ENCODE measurements around the gene VPS51. TPM values are rescaled to one million over a fixed set of nuclear protein-coding genes. Genes with fewer than 3 reads are reported as not detected.

VPS51 gene
- total and polyA plus RNA-seq, 2 of the 4 experiments (the other 2 are of a cell fraction): 56.3 to 113 TPM

DNA sequence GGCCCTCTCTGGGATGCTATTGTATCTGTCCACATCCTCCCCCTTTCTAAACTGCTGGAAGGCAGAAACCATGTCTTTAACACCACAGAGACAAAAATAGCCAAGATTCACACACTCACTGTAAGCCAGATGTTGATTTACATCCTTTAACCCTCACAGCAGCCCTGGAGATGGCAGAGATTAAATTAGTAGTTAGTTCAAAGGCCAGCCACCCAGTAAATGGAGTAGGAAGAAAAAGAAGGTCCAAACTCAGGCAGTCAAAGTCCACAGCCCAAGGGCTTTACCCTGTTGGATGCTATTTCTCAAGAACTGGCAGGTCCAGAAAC, 23.6 kb downstream of the VPS51 start:
- POLR2A ChIA-PET (ENCODE audit: unreplicated experiment): interaction anchor here (0.6 kb wide), 1 partner anchor 343 kb away, joined by 3 read pairs; no protein-coding TSS in a partner anchor
- Histone ChIP-seq H4K91ac (ENCODE audit: insufficient read depth, low read depth, low read length) (no peak overlapping the region), H3K79me1 (ENCODE audit: low read depth in 1 of 2, low read length in 2 of 2) (peaks cover 27 to 71% of the 10 kb centered on the region in 2 experiments), H3K36me3 (ENCODE audit: control insufficient read depth, insufficient read depth, low read length) (peaks cover 23% of the 10 kb centered on the region), H3K14ac (replicated peaks; ENCODE audit: low read depth, low read length) (no peak overlapping the region), H3K27ac (ENCODE audit: insufficient read depth, low read length) (no peak overlapping the region), H2AK9ac (replicated peaks; ENCODE audit: low read depth, low read length, poor library complexity) (no peak overlapping the region), H4K5ac (ENCODE audit: low read depth, low read length) (no peak overlapping the region), H4K20me1 (ENCODE audit: insufficient read depth, low read length) (no peaks in the 10 kb centered on the region), H3K4ac (ENCODE audit: low read depth, low read length) (no peak overlapping the region), H2AK5ac (ENCODE audit: low read depth, low read length) (no peak overlapping the region), H2BK120ac (ENCODE audit: low read depth, low read length) (no peak overlapping the region), H3K4me2 (ENCODE audit: low read depth, low read length) (no peak overlapping the region), H2BK15ac (ENCODE audit: low read depth, low read length) (no peak overlapping the region), H3K4me1 (ENCODE audit: control insufficient read depth, insufficient read depth, low read length) (peaks cover 7% of the 10 kb centered on the region), H2BK5ac (ENCODE audit: low read depth, low read length, poor library complexity, severe bottlenecking) (no peak overlapping the region), H3K23ac (ENCODE audit: low read depth, low read length) (no peak overlapping the region), H3K18ac (ENCODE audit: low read depth, low read length) (no peak overlapping the region), H3K9me1 (ENCODE audit: insufficient read depth, low read length) (0 out of 2 replicates have a peak, but pooled peaks cover 2% of the 10 kb centered on the region), H3K9me3 (ENCODE audit: control insufficient read depth, insufficient read depth, low read length) (no peaks in the 10 kb centered on the region), H3K4me3 (ENCODE audit: insufficient read depth, low read depth, low read length) (no peak overlapping the region), H3K56ac (ENCODE audit: extremely low read depth, insufficient read depth, low read length) (no peak overlapping the region), H4K8ac (ENCODE audit: low read depth in 2 of 2, low read length in 2 of 2) (no peak overlapping the region), H2AFZ (replicated peaks; ENCODE audit: low read length, poor library complexity) (no peak overlapping the region), H3K9ac (ENCODE audit: low read depth, low read length) (no peak overlapping the region), H2BK20ac (ENCODE audit: low read depth, low read length) (no peak overlapping the region), H3K27me3 (ENCODE audit: control insufficient read depth, insufficient read depth, low read length) (no peaks in the 10 kb centered on the region)
- DNase-seq (no peak), ATAC-seq (ENCODE audit: low read depth) (no peak)
- intact Hi-C loops (cut with micrococcal nuclease): no loop called here
- no TSS peak for BruUV-seq (replicated peaks)
- dilution Hi-C loops (cut with HindIII; ENCODE audit: low sequenced_read_pairs, unreplicated experiment): no loop called here
- in situ Hi-C loops (cut with MboI; ENCODE audit: low sequenced_read_pairs): no loop called here
- CTCF ChIA-PET: no interaction called here
- TF ChIP-seq RAD21 (IDR thresholded peaks at IDR 0.05; ENCODE audit: low read length) (no peak), CEBPB (IDR thresholded peaks at IDR 0.05; ENCODE audit: low read depth, low read length) (no peak), RFX5 (IDR thresholded peaks at IDR 0.05; ENCODE audit: low read depth, low read length) (no peak), BHLHE40 (IDR thresholded peaks at IDR 0.05; ENCODE audit: low read depth, low read length) (no peak), MAZ (IDR thresholded peaks at IDR 0.05; ENCODE audit: borderline replicate concordance, low read depth, low read length) (no peak), RCOR1 (IDR thresholded peaks at IDR 0.05; ENCODE audit: insufficient replicate concordance, low read length) (no peak), FOS (IDR thresholded peaks at IDR 0.05; ENCODE audit: low read depth, low read length) (no peak), CHD1 (IDR thresholded peaks at IDR 0.05; ENCODE audit: low read depth, low read length) (no peak), MAFK (IDR thresholded peaks at IDR 0.05; ENCODE audit: low read depth, low read length) (no peak), MXI1 (IDR thresholded peaks at IDR 0.05; ENCODE audit: borderline replicate concordance, low read depth, low read length) (no peak), SMC3 (IDR thresholded peaks at IDR 0.05; ENCODE audit: low read depth, low read length) (no peak)
- TF ChIP-seq, protein P1, sequence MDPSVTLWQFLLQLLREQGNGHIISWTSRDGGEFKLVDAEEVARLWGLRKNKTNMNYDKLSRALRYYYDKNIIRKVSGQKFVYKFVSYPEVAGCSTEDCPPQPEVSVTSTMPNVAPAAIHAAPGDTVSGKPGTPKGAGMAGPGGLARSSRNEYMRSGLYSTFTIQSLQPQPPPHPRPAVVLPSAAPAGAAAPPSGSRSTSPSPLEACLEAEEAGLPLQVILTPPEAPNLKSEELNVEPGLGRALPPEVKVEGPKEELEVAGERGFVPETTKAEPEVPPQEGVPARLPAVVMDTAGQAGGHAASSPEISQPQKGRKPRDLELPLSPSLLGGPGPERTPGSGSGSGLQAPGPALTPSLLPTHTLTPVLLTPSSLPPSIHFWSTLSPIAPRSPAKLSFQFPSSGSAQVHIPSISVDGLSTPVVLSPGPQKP (IDR thresholded peaks at IDR 0.05; ENCODE audit: borderline replicate concordance, low read depth, low read length): no peak
- TF ChIP-seq, protein P2, sequence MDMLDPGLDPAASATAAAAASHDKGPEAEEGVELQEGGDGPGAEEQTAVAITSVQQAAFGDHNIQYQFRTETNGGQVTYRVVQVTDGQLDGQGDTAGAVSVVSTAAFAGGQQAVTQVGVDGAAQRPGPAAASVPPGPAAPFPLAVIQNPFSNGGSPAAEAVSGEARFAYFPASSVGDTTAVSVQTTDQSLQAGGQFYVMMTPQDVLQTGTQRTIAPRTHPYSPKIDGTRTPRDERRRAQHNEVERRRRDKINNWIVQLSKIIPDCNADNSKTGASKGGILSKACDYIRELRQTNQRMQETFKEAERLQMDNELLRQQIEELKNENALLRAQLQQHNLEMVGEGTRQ (IDR thresholded peaks at IDR 0.05; ENCODE audit: low read depth, low read length): no peak
- TF ChIP-seq, protein P3, sequence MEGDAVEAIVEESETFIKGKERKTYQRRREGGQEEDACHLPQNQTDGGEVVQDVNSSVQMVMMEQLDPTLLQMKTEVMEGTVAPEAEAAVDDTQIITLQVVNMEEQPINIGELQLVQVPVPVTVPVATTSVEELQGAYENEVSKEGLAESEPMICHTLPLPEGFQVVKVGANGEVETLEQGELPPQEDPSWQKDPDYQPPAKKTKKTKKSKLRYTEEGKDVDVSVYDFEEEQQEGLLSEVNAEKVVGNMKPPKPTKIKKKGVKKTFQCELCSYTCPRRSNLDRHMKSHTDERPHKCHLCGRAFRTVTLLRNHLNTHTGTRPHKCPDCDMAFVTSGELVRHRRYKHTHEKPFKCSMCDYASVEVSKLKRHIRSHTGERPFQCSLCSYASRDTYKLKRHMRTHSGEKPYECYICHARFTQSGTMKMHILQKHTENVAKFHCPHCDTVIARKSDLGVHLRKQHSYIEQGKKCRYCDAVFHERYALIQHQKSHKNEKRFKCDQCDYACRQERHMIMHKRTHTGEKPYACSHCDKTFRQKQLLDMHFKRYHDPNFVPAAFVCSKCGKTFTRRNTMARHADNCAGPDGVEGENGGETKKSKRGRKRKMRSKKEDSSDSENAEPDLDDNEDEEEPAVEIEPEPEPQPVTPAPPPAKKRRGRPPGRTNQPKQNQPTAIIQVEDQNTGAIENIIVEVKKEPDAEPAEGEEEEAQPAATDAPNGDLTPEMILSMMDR (conservative IDR thresholded peaks at IDR 0.05; ENCODE audit: low read depth, low read length): no peak

Measured in IMR-90 (cell line).